Panc1 (cell line): Measurements from ENCODE around the gene NUP62CL. TPM values are rescaled to one million over a fixed set of nuclear protein-coding genes. Genes with fewer than 3 reads are reported as not detected.

Experiments
- ATAC-seq: fragments of 200-7000 bp; cut with Tn5 transposase; 2 replicates; pipeline ENCODE4 v1.9.1; 2020; ENCODE audit warnings: mild to moderate bottlenecking, moderate library complexity
- BruUV-seq: library from RNA; stranded (reverse); fragments of 400-500 nt; replicated peaks from 2 replicates; lab custom pipeline; 2021; lab: Mats Ljungman, UMichigan
- CTCF ChIA-PET: fragments of 300-600 bp; sonication (Branson Sonifier 250); formaldehyde crosslinking; loops from one replicate; lab custom pipeline; 2022; ENCODE audit warnings: antibody characterized with exemption; lab: Charles Lee
- POLR2A ChIA-PET: fragments of 300-600 bp; sonication (Branson Sonifier 250); formaldehyde crosslinking; loops from one replicate; lab custom pipeline; 2022; ENCODE audit warnings: antibody characterized with exemption; lab: Charles Lee
- DNase-seq: peaks from one replicate; pipeline ENCODE4 v3.0.0-alpha.2; 2010; ENCODE audit warnings: low read depth, low spot score
- H3K27ac ChIP-seq: 2 replicates; pipeline ENCODE4 v1.5.1; 2011; ENCODE audit warnings: mild to moderate bottlenecking, low read length, inconsistent platforms
- H3K27me3 ChIP-seq: fragments of 200-500 bp; sonication (Bioruptor generic); 2 replicates; pipeline ENCODE4 v1.6.0; 2014; ENCODE audit warnings: low read length, inconsistent platforms; ENCODE audit not compliant: control insufficient read depth, insufficient read depth
- H3K36me3 ChIP-seq: fragments of 200-500 bp; sonication (Bioruptor generic); 2 replicates; pipeline ENCODE4 v1.5.1; 2014; ENCODE audit warnings: inconsistent platforms, mild to moderate bottlenecking, low read length, moderate library complexity; ENCODE audit not compliant: control insufficient read depth, insufficient read depth
- H3K4me1 ChIP-seq: 2 replicates; pipeline ENCODE4 v1.5.1; 2011; ENCODE audit warnings: inconsistent platforms, mild to moderate bottlenecking, low read length, moderate library complexity; ENCODE audit not compliant: control insufficient read depth, insufficient read depth
- H3K4me3 ChIP-seq, 2 experiments: 2 replicates each; pipeline ENCODE4 v1.5.1; 2011 to 2012; ENCODE audit warnings: low read depth in 2 of 2, low read length in 2 of 2, mild to moderate bottlenecking in 2 of 2, inconsistent platforms in 1 of 2, moderate library complexity in 1 of 2
- H3K9me3 ChIP-seq: fragments of 200-500 bp; sonication (Bioruptor generic); 2 replicates; pipeline ENCODE4 v1.5.1; 2014; ENCODE audit warnings: low read depth, mild to moderate bottlenecking, inconsistent platforms, low read length, moderate library complexity; ENCODE audit not compliant: control insufficient read depth, insufficient read depth
- CTCF ChIP-seq: fragments of 450-650 bp; IDR thresholded peaks from 2 replicates; pipeline ENCODE4 v1.5.1; 2017; ENCODE audit warnings: mild to moderate bottlenecking
- POLR2AphosphoS5 ChIP-seq: IDR thresholded peaks from 2 replicates; pipeline ENCODE4 v1.6.1; 2012; ENCODE audit warnings: mild to moderate bottlenecking, low read depth, low read length, moderate library complexity
- SIN3A ChIP-seq: IDR thresholded peaks from 2 replicates; pipeline ENCODE4 v1.6.1; 2012; ENCODE audit warnings: low read depth, mild to moderate bottlenecking, low read length, moderate library complexity, borderline replicate concordance; ENCODE audit not compliant: insufficient read depth
- TCF7L2 ChIP-seq: IDR thresholded peaks from 2 replicates; pipeline ENCODE4 v1.6.1; 2011; ENCODE audit warnings: mild to moderate bottlenecking, low read depth, low read length, inconsistent platforms
- in situ Hi-C: cut with HindIII; loops from 2 replicates; pipeline ENCODE4 v1.10.0; 2016; ENCODE audit warnings: low sequenced_read_pairs, low pct_unique_long_range_greater_than_20kb
- intact Hi-C: fragments of 100-400 bp; cut with micrococcal nuclease; formaldehyde crosslinking; loops from one replicate; pipeline ENCODE4 v1.10.0; 2022; ENCODE audit not compliant: unreplicated experiment
- total RNA-seq: library from RNA; stranded (reverse); gene quantifications from one replicate; pipeline ENCODE4 v1.2.1, GENCODE V29; 2021; ENCODE audit not compliant: unreplicated experiment
- TF ChIP-seq, protein P1 (sequence below), 2 experiments: IDR thresholded peaks; 2 replicates each; pipeline ENCODE4 v1.6.1; 2011 to 2012; ENCODE audit warnings: low read depth in 2 of 2, control low read depth in 1 of 2, low read length in 1 of 2, mild to moderate bottlenecking in 1 of 2, moderate library complexity in 1 of 2; ENCODE audit not compliant: insufficient read depth in 1 of 2

NUP62CL gene
- total RNA-seq, 1 experiment from 2014 or later = 1.1 TPM

DNA sequence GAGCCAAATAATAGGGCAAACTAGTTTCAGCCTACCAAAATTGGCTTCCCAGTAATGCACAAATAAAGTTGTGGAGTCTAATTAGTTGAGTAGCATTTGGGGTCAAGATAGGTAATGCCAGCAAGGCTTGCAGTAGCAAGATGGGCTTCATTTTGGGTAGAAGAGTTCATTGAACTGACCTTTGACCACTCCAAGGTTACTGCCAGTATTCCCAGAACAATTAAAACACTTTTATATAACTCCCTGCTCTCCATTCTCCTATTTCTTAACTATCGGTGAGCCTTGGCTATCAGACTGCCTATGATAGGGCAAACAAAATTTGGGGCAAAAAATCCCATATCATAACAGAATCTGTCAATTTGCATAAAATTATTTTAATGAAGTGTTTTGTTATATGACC, 7.2 kb upstream of the NUP62CL start:
- TF ChIP-seq TCF7L2 = no peak
- no peak for TF ChIP-seq POLR2AphosphoS5
- TF ChIP-seq SIN3A = no peak
- no peak for TF ChIP-seq CTCF
- TF ChIP-seq, protein P1, sequence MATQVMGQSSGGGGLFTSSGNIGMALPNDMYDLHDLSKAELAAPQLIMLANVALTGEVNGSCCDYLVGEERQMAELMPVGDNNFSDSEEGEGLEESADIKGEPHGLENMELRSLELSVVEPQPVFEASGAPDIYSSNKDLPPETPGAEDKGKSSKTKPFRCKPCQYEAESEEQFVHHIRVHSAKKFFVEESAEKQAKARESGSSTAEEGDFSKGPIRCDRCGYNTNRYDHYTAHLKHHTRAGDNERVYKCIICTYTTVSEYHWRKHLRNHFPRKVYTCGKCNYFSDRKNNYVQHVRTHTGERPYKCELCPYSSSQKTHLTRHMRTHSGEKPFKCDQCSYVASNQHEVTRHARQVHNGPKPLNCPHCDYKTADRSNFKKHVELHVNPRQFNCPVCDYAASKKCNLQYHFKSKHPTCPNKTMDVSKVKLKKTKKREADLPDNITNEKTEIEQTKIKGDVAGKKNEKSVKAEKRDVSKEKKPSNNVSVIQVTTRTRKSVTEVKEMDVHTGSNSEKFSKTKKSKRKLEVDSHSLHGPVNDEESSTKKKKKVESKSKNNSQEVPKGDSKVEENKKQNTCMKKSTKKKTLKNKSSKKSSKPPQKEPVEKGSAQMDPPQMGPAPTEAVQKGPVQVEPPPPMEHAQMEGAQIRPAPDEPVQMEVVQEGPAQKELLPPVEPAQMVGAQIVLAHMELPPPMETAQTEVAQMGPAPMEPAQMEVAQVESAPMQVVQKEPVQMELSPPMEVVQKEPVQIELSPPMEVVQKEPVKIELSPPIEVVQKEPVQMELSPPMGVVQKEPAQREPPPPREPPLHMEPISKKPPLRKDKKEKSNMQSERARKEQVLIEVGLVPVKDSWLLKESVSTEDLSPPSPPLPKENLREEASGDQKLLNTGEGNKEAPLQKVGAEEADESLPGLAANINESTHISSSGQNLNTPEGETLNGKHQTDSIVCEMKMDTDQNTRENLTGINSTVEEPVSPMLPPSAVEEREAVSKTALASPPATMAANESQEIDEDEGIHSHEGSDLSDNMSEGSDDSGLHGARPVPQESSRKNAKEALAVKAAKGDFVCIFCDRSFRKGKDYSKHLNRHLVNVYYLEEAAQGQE (IDR thresholded peaks at IDR 0.05; ENCODE audit: insufficient read depth in 1 of 2, low read depth in 2 of 2, low read length in 1 of 2) = no peak
- intact Hi-C loops = no loop called here
- H3K27me3 ChIP-seq = peaks cover 2% of the 10 kb centered on the region; the same call in 1 of the 2 replicates
- no peaks in the 10 kb centered on the region for H3K36me3 ChIP-seq
- DNase-seq (no peak), ATAC-seq (no peak)
- H3K4me1 ChIP-seq = no peaks in the 10 kb centered on the region
- H3K27ac ChIP-seq = no peak overlapping the region
- in situ Hi-C loops = no loop called here
- BruUV-seq = no TSS peak
- H3K4me3 ChIP-seq = no peak overlapping the region
- no peaks in the 10 kb centered on the region for H3K9me3 ChIP-seq
- CTCF ChIA-PET = no interaction called here
- POLR2A ChIA-PET = no interaction called here

- no TSS peak for BruUV-seq
- Histone ChIP-seq H3K9me3 (no peaks in the 10 kb centered on the region), H3K27ac (no peak overlapping the region), H3K27me3 (no peaks in the 10 kb centered on the region), H3K4me3 (no peak overlapping the region), H3K4me1 (no peaks in the 10 kb centered on the region), H3K36me3 (no peaks in the 10 kb centered on the region)
- POLR2A ChIA-PET = no interaction called here
- in situ Hi-C loops = no loop called here
- no peak for ATAC-seq
- CTCF ChIA-PET = no interaction called here
- DNase-seq = no peak
- intact Hi-C loops = no loop called here
- no peak for TF ChIP-seq CTCF
- no peak for TF ChIP-seq POLR2AphosphoS5
- no peak for TF ChIP-seq TCF7L2
These were observed 1.7 kb upstream of the NUP62CL start for GRCh38 chrX:107207943-107208342.
